K562 (cell line): ENCODE measurements around the gene SHISA6. TPM values are rescaled to one million over a fixed set of nuclear protein-coding genes. Genes with fewer than 3 reads are reported as not detected.

Experiments used
- JUND ChIP-seq, 2 experiments: IDR thresholded peaks; 2 replicates in 1 of 2; 3 replicates in 1 of 2; pipeline ENCODE4 v1.6.1; 2011; ENCODE audit warnings: borderline replicate concordance in 2 of 2, low read depth in 2 of 2, low read length in 2 of 2, improper control_type of control experiment in 1 of 2, missing biosample characterization in 1 of 2, missing genetic modification characterization in 1 of 2, missing genetic modification reagents in 1 of 2
- LARP7 ChIP-seq: fragments of 450-650 bp; IDR thresholded peaks from 2 replicates; pipeline ENCODE4 v1.6.1; 2016
- SRSF1 ChIP-seq: fragments of 200-400 bp; formaldehyde crosslinking; IDR thresholded peaks from 2 replicates; pipeline ENCODE4 v1.6.1; 2017; ENCODE audit warnings: mild to moderate bottlenecking, low read depth, low read length, moderate library complexity
- U2AF1 ChIP-seq: fragments of 200-400 bp; formaldehyde crosslinking; optimal IDR thresholded peaks from 2 replicates; pipeline ENCODE3; 2017; ENCODE audit warnings: mild to moderate bottlenecking, low read depth, low read length, moderate library complexity
- ZNF212 ChIP-seq: fragments of 450-650 bp; formaldehyde crosslinking; IDR thresholded peaks from 2 replicates; pipeline ENCODE4 v1.4.0; 2020; ENCODE audit warnings: mild to moderate bottlenecking
- ZNF436 ChIP-seq: fragments of 250-450, 450-650 bp; sonication (Bioruptor Pico); formaldehyde crosslinking; IDR thresholded peaks from 2 replicates; pipeline ENCODE4 v1.7.0; 2020; ENCODE audit warnings: mild to moderate bottlenecking
- polyA plus RNA-seq, 8 experiments: library from polyadenylated mRNA; depleted of rRNA in 4 of 8; stranded (reverse) in 5 of 8; unstranded in 3 of 8; fragments of >200 nt; fragmentation: Nextera tagmentation in 2 of 8; fragmentation: Illumina TruSeq in 1 of 8; extraction: Ambion mirVana in 2 of 8; extraction: Trizol in 1 of 8; gene quantifications; 2 replicates each; pipeline versions ENCODE4 v1.2.1 to v1.2.3, GENCODE V29; 2011 to 2014; ENCODE audit warnings: inconsistent platforms in 1 of 8, missing spikeins in 1 of 8
- total RNA-seq, 7 experiments: library from RNA; depleted of rRNA in 6 of 7; stranded (reverse); fragments of >200 nt in 6 of 7; fragmentation: Illumina TruSeq in 2 of 7; extraction: Trizol in 2 of 7; gene quantifications; 2 replicates each; pipeline versions ENCODE4 v1.2.1 to v1.2.3, GENCODE V29; 2011 to 2021; ENCODE audit warnings: low replicate concordance in 1 of 7
- TF ChIP-seq, protein P1 (sequence below): fragments of 450-650 bp; formaldehyde crosslinking; IDR thresholded peaks from 2 replicates; pipeline ENCODE4 v1.4.0; 2022; ENCODE audit warnings: missing genetic modification characterization
- TF ChIP-seq, protein P2 (sequence below): fragments of 250-450 bp; sonication (Bioruptor Pico); IDR thresholded peaks from 2 replicates; pipeline ENCODE4 v1.5.0; 2021
- TF ChIP-seq, protein P3 (sequence below): sonication (generic); formaldehyde crosslinking; IDR thresholded peaks from 2 replicates; pipeline ENCODE4 v1.8.0; 2022; ENCODE audit warnings: missing genetic modification reagents, mild to moderate bottlenecking, moderate library complexity, borderline replicate concordance

The SHISA6 gene
- total and polyA plus RNA-seq, 9 of the 15 experiments (the other 6 are each of a cell fraction or from before 2014, with no cell fraction given) = not detected

DNA sequence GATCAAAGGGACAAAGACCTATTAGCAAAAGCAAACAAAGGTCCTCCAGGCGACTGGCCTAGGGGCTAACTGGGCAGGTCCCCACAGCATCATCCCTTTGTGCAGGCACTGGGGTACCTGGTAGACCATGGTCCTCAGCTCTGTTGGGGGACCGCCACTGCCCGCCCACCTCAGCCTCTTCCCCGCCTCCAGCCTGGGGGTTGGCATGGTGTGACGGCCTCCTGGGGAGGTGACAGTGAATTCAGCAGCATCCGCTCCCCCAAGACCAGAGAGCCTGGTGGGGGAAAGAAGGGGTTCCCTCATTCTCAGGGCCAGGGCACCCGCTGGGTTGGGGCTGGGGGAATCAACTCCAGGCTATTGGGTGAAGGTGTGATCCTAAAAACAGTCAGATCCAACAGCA lies 318.6 kb downstream of the SHISA6 start (continued):
- TF ChIP-seq, protein P1, sequence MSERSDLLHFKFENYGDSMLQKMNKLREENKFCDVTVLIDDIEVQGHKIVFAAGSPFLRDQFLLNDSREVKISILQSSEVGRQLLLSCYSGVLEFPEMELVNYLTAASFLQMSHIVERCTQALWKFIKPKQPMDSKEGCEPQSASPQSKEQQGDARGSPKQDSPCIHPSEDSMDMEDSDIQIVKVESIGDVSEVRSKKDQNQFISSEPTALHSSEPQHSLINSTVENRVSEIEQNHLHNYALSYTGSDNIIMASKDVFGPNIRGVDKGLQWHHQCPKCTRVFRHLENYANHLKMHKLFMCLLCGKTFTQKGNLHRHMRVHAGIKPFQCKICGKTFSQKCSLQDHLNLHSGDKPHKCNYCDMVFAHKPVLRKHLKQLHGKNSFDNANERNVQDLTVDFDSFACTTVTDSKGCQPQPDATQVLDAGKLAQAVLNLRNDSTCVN (CRISPR knock-in tag) = no peak
- TF ChIP-seq SRSF1 = no peak
- no peak for TF ChIP-seq U2AF1
- TF ChIP-seq, protein P2, sequence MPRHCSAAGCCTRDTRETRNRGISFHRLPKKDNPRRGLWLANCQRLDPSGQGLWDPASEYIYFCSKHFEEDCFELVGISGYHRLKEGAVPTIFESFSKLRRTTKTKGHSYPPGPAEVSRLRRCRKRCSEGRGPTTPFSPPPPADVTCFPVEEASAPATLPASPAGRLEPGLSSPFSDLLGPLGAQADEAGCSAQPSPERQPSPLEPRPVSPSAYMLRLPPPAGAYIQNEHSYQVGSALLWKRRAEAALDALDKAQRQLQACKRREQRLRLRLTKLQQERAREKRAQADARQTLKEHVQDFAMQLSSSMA (CRISPR knock-in tag) = no peak
- TF ChIP-seq LARP7 = no peak
- TF ChIP-seq JUND (IDR thresholded peaks at IDR 0.05; ENCODE audit: borderline replicate concordance, low read depth, low read length) = no peak
- no peak for TF ChIP-seq JUND (tag; IDR thresholded peaks at IDR 0.05; ENCODE audit: borderline replicate concordance, low read depth, low read length)
- TF ChIP-seq, protein P3, sequence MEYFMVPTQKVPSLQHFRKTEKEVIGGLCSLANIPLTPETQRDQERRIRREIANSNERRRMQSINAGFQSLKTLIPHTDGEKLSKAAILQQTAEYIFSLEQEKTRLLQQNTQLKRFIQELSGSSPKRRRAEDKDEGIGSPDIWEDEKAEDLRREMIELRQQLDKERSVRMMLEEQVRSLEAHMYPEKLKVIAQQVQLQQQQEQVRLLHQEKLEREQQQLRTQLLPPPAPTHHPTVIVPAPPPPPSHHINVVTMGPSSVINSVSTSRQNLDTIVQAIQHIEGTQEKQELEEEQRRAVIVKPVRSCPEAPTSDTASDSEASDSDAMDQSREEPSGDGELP (CRISPR knock-in tag) = no peak
- TF ChIP-seq ZNF212 (CRISPR knock-in tag) = no peak
- TF ChIP-seq ZNF436 (CRISPR knock-in tag) = no peak
- TF ChIP-seq, all 486 proteins: peak for 0
